GM19372 (cell line): ENCODE results near the gene GPD2.

ENCODE experiments used
- ATAC-seq: cut with Tn5 transposase; IDR thresholded peaks from one replicate; pipeline ENCODE4 v1.9.1; 2021; ENCODE audit warnings: mild to moderate bottlenecking, low read depth, moderate library complexity; ENCODE audit not compliant: unreplicated experiment

The GPD2 gene

DNA sequence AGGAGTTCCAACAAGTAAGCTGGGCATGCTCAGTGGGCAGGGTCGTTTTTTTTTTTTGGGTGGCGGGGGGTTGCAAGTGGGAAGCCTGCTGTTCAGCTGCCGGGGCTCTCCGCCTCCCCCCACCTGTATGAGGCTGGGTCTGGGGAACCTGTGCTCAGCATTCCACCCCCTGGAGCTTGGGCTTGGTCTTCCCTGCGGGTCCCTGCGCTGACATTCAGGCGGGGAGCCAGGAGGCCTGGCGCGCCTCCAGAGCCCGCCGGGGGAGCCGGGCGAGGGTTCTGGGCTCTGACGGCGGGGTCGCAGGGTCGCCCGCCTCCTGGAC is 822 bp upstream of the GPD2 start:
- no peak for ATAC-seq

DNA sequence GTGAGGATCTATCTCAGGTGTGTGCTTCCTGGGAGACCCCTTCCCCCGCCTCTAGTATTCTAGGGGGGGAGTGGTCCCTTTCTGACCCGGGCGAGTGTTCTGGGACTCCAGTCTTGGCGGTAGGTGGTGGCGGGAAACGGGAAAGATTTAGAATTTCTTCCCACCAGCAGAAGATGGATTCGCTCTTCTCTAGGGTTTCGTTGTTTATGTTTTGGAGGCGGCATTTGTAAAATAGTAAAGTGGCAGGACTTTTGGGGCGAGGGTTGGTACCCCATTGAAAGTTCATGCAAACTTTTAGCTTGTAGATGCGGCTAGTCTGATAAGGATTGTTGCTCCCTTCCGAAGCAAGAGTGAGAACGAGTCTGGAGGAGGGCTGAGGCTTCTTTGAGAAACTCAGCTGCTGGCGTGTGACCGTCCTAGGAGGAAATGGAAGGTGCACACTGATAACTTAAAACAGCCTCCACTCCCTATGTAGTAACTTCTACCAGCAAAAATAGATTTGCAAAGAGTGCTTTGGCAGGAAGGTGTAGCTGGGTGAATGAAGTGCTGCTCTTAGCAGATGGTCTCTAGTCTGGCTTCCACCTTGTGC is 412 bp downstream of the GPD2 start:
- ATAC-seq, result peak; percentile 43

DNA sequence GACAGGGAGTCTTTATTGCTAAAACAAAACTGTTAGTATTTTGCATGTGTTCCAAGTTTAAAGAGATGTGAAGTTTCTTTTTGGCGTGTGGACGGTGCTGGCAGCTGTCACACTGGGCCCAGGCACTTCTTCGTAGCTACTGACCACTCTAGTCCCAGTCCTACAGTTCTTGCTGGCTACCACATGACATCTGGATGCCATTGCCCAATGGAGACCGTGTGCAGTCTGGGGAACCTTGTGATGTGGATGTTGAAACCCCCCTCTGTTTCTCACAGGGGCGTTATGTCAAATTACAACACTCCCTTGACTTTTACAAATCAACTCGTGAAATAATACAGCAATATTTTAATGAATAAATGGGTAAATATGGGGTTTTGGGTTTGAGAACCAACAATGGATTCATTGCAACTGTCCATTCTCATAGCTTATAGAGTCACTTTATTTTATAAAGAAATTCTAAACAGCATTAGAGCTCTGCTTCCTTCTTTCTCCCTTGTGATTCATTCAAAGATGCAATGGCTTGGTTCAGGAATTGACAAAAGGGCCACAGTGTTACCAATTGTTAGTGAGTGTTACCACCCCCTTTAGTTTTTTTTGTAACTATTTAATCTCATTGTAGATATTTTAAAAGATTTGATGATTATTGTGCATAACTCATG is 1.2 kb downstream of the GPD2 start:
- ATAC-seq, result peak; percentile 9

DNA sequence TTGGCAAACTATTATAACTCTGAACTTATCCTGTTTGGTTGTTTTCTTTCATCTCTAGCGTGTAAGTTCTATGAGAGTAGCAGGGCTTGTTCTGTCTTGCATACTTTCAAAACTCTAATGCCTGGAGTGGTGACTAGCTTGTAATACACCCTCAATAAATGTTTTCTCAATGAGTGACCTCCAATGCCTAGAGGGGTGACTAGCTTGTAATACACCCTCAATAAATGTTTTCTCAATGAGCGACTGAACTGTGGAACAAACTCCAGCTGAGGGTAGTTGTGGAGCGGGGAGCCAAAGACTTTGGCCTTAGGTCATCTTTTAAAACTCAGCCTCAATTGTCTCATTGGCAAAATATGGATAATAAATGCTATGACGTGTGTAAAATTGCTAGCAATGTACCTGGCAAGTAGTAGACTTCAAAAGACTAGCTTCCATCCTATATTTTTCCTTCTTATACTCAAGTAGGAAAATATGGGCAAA is 1.8 kb downstream of the GPD2 start:
- ATAC-seq, result no peak

DNA sequence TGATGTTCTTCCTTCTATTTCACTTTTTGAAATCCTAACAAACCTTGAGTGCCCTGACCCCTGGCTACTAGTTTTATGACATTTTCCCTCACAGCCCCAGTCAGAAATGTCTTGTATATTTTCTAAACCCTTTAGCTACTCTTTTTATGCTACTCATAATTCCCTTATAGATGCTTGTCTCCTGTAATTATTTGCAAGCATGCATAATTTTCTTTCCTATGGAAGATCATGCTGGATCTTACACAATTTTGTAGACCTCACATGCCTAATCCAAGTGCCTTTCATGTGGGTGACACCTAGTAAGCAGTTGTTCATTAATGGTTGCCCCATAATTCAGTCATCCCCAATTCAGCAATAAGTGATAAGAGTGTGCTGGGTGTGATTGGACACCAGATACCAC is 6.9 kb downstream of the GPD2 start:
- ATAC-seq, result no peak

DNA sequence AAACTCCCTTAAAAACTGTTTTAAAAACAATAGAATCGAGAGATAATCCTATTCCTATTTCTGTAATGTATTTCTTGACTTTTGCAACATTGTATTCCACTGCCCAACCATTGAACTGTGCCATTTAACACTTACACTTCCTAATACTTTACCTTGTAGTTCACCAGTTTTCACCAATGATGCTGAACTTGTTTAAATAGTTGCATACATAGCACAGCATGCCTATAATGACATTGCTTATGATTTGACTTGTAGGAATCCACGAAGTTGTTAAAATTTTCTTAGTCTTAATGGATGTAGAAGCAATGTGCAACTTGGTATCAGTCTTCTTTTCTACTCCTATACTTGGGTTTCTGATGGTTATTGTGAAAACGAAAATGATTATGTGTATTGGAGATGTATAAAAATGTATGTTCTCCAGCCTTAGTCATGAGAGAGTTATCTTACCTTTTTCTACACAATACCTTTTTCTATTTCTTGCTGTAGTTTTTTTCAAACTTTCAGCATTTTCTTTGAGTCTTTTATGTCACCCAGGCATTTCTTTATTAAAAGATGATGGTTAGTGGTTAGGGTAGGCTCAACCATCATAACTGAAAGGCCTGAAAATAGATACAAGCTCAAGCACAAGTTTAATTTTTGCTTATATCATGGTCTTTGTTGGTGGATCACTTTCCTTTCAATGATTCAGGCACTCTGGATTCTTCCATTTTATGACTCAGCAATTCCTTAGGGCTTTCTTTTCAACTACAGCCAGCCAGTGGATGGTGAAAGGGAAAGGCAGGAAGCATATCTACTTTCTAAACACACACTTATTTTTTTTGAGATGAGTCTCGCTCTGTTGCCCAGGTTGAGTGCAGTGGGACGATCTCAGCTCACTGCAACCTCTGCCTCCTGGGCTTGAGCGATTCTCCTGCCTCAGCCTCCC is 9.4 kb downstream of the GPD2 start:
- ATAC-seq, result no peak

DNA sequence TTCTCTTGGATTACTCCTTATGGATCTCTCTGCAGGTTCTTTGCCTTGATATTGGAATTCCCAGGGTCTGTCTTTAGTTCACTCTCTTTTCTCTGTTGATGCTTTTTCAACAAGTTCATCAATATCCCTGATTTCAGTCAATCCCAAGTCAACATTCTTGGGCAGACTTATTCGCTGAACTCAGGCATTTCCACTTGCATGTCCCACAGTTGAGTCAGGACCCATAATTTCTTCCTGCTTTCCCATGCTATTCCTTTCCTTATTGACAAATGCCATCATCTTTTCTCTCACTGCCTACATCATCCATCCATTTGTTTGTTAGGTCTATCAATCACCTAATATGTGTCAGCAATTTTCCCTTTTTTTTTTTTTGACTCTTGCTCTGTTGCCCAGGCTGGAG is 11.6 kb downstream of the GPD2 start:
- ATAC-seq, result no peak

DNA sequence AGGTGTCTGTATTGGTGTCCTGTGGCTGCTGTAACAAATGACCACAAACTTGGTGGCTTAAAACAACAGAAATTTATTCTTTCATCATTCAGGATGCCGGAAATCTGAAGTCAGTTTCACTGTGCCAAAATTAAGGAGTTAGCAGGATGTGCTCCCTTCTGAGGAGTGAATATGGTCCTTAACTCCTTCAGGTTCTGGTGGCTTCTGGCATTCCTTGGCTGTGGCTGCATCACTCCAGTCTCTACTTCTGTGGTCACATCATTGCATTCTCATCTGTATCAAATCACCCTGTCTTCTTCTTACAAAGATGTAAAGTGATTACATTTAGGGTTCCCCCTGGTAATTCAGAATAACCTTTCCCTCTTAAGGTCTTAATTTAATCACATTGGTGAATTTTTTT is 12.6 kb downstream of the GPD2 start:
- ATAC-seq, result no peak

DNA sequence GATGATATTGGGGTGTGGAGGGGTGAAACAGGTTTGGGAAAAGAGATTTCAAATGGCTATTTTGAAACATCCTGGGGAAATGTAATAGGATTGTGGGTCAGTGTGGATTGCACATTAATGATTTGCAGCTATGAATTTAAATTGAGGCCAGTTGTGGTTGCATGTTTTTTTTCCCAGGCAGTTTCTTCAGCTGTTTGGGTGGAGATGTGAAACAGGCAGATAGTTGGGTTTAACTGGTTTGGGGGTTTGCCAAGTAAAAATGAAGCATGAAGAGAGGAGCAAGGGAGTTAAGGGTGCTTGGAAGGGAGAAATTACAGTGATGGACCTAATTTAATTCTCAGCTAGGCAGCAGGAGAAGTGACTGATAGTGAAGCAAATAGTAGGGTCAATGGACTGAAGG is 16.8 kb downstream of the GPD2 start:
- ATAC-seq, result no peak

DNA sequence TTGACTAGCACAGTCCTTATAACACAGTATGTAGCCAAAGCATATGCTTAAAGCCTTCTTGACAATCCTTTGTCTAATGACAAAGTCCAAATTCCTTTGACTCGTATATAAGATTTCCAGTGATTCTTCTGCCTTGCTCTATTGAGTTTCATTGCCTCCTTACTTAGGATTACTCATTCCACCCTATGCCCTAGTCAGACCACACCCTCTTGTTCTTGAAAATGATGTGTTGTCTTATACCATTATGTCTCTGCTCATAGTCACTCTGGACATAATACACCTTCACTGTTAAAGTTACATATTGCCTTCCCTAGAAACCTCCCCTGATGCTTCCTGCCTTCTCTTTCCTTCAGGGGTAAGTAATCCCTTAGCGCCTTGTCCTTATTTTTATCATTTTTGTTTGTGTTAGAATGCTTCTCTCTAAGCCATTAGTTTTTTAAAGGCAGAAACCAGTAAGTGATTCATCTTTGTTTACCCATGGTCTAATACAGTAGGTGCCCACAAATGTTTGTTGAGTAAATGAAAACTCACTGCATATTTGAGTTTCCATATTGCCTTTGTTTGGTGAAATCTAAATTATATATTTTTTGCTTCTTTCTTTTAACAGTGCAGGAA is 19.3 kb downstream of the GPD2 start:
- ATAC-seq, result no peak

DNA sequence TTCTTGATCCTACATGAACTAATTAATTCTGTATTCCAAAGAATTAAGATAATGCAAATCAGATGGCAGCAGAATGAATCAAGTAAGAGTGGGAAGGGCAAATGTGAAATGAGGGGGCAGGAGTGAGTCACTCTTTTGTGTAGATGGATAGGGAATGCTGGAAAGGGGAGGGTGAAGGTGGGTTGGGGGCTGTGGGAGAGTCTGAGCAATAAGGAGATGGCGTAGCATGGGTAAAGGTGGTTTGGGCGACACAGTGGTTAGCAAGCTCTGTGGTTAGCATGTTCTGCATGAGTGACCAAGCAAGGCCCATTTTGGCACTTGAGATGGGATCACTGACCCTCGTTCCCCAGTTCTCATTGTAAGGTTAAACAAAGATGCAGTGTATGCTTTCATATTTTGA is 20.4 kb downstream of the GPD2 start:
- ATAC-seq, result peak; percentile 51

DNA sequence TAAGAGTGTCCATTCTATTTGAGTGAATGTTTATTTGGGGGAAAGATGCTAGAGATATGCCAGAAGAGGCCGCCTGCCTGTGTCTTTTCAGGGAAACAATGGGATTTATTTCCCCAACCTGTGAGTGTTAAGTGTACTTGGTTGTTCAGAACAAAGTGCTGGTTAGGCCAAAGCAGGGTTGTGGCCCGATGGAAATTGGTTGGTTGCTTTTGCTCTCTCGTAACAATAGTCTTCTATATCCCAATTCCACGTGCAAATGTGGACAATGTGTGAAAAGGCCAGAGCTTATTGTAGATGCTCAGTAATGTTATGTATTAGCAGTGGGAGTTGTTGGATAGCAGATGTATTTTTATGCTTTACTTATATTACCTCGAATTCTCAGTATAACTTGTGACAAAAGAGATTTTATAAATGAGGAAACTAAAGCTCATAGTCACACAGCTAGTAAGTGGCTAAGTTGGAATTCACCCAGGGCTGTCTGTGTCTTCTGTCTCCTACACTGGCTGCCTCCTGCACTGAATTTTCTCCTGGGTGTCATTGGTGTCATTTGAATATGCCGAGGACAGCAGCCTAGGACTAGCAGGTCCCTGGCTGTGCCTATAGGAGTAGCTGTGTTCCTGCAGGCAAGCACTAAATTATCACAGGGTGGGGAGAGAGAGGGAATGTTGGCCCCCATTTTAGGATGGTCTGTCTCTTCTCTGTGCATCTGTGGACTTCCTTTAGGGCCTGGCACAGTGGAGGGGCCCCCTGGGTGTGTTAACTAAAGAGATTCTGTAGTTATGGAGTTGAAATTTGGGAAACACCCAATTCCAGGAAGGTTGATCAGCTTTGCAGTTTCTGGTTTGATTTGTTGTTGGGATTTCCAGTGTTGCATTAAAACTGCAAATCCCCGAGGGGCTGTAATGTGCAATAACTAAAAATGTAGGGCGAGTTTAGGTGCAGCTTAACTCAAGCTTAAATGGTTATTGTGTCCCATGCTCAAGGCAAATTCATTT is 21.6 kb downstream of the GPD2 start:
- no peak for ATAC-seq

DNA sequence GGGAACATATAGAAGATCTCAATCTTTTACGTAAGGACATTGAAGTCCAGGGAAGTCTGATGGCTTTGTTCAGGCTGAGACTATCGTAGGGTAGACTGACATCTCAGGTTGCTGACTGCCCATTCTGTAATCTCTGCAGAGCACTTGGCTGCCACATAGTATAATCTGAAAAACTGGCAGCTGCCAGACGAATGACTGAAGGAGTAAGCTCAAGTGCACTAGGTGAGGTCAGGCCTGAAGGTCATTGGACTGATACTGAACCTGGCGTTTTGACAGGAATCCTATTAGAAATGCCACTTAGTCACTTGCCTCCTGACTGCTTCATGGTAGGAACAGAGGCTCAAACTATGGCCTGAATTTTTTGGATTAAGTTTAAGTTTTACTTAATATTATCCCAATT is 23.5 kb downstream of the GPD2 start:
- ATAC-seq, result no peak

DNA sequence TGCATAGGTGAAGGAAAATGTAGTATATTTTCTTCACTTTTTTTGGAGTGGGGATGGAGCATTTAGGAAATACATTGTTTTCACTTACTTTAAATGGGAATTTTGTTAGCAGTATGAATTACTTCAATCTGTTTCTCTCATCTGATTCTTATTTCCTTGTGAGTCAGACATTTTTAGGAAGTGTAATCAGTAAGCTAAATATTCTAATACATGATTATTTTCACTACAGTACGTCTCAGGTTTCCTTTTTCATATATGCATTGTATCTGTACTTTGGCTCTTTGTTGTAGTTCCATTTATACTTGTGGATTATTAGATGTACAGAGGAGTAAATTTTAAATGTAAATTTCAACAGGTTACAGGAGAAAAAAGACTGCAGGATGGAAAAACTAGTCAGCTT is 27.9 kb downstream of the GPD2 start:
- ATAC-seq, result no peak

DNA sequence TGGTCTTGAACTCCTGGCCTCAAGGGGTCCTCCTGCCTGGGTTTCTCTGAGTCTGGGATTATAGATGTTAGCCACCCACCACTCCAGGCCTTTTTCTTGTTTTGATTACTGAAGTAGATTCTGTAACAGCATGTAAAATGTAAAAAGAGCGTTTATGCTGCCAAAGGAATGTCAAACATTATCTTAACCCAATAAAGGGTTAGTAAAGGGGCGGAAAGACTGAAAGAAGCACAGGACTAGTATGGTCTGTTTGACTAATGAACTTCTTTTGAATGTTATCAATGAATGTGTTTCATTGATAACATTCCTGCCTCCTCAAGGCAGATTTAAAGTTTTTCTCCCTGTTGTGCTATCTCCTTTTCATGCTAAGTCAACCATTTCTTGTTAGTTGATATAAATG is 29.4 kb downstream of the GPD2 start:
- ATAC-seq, result no peak

DNA sequence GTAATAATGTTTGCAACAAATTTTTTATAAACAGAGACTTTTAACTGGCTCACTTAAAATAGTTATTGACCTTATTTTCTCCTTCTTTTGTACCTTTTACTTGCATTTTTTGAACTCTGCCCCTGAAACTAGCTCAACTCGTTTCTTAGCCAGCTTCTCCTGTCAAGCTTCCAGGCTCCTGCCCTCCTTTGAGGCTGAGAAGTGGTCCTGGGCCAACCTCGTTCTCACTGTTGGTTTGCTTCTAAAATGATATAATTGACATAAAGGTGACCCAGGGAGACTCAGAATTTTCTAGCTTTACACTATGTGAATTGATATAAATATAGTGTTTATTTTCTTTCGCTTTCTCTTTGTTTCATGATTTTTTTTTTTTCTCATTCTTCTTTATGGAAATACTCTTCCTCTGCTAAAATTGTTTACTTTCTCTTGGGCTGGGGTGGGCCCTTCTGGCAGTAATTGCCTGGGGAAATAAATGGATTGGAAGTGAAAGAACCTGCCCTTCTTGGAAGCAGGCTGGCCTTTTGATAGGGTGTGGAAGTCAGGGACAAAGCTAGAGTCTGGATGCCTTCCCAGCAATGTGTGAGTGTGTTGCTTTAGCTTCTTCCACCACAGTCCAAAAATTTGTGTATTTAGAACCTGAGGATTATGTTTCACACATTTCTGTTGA is 30.7 kb downstream of the GPD2 start:
- no peak for ATAC-seq

DNA sequence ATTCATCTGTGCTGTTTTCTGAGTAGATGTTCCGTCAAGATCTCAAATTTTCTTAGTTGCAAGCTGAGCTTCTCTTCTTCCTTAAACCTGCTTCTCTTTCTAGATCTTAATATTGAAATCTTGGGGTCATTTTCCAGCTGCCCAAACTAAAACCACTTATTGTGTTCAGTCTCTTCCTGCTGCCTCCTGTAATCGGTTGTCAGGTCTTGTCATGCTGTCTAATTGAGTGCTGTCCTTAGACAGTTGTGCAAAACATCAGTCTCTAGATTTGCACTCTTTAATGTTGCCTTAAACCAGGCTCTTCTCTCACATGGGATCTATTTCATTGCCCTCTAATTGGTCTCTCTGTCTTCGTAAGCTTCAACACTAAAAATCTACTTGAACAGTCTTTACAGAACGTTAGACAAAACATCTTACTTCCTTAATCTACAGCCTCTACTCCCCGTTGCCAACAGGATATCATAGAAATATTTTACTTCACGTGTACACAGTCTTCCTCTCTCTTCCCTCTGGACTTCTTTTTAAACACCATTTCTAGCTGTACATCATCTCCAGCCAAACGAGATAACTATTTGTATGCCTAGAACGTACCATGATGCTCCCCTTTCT is 34.9 kb downstream of the GPD2 start:
- no peak for ATAC-seq

DNA sequence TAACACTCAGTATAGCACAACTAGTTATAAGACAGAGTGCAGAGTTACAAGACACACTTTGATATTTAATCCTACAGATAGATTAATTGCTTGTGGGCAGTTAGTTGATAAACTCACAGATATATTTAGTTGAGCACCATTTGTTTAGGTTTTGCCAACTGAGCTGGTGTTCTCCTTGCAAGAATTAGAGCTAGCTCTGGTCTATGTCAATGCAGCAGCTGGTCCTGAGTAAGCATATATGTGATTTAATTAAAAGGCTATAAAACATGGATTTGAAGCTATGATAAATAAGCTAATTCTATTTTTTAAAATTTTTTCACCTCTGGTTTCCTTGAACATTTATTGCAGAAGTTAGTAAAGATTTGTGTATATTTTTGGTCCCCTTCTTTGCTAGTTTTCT is 35.6 kb downstream of the GPD2 start:
- no peak for ATAC-seq

DNA sequence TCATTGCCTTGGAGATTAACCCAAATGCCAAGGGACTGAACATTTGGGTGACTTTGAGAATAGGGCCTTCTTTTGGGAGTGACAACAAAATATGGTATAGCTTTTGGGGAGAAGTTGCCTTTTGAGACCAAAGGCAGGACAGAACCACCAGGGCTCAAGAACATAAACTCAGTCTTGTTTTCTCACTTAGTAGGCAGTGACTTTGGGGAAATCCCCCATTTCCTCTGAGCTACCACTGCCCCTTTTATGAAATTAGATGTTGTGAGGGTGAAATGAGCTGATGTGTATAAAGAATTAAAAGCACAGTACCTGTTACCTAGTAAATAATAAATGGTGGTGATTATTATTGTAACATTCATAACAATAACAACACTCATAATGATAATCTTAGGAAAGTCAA is 36.5 kb downstream of the GPD2 start:
- ATAC-seq, result no peak
